Body of pancreas (tissue), 4 donors: Measurements from ENCODE around the gene HES6. TPM values are rescaled to one million over a fixed set of nuclear protein-coding genes. Genes with fewer than 3 reads are reported as not detected.
A peak's percentile ranks its signal among the peaks of the same experiment; 100 is the strongest.

ENCODE experiments used
- ATAC-seq: fragments of 150-250 bp; one replicate; pipeline ENCODE4 v1.9.1; 2016
- DNase-seq, 4 donors: peaks; one replicate each; pipeline ENCODE4 v3.0.0-alpha.2; 2019
- H3K27ac ChIP-seq, 4 donors: fragments of 200-600 bp; sonication (generic); 1 replicate in 3 of 4; 2 replicates in 1 of 4; pipeline versions ENCODE4 v1.5.1 to v1.6.1; 2016 to 2019; ENCODE audit warnings: mild to moderate bottlenecking in 1 of 4, mixed read lengths in 1 of 4, moderate library complexity in 1 of 4
- H3K27me3 ChIP-seq, 2 donors: fragments of 200-600 bp; sonication (generic); one replicate each; pipeline ENCODE4 v1.6.0; 2016; ENCODE audit warnings: mild to moderate bottlenecking in 1 of 2
- H3K36me3 ChIP-seq, 2 donors: fragments of 200-600 bp; sonication (generic); replicated peaks in 1 of 2; 2 replicates each; pipeline ENCODE4 v1.5.1; 2016; ENCODE audit warnings: low read depth in 2 of 2; ENCODE audit not compliant: insufficient read depth in 1 of 2
- H3K4me1 ChIP-seq: fragments of 200-600 bp; sonication (generic); one replicate; pipeline ENCODE4 v1.6.0; 2016
- H3K4me3 ChIP-seq, 2 donors: fragments of 200-600 bp; sonication (generic); 1 replicate in 1 of 2; 2 replicates in 1 of 2; pipeline ENCODE4 v1.5.1; 2016 to 2019
- H3K9me3 ChIP-seq, 3 donors: fragments of 200-600 bp; sonication (generic); 1 replicate in 2 of 3; 2 replicates in 1 of 3; pipeline ENCODE4 v1.5.1; 2016
- POLR2A ChIP-seq, 3 donors: fragments of 450-650 bp; IDR thresholded peaks; one replicate each; pipeline ENCODE4 v1.6.1; 2016; ENCODE audit warnings: antibody characterized with exemption in 3 of 3, mild to moderate bottlenecking in 2 of 3
- WGBS, 2 donors: methylation state at CpG; one replicate each; pipeline ENCODE4 v1.1.5; 2017; 5-methylcytosine and 5-hydroxymethylcytosine counted together
- intact Hi-C: fragments of 100-400 bp; cut with DNase I; formaldehyde crosslinking; loops from one replicate; pipeline ENCODE4 v1.15.1; 2023
- total RNA-seq, 2 donors: library from RNA; depleted of rRNA; stranded (reverse); fragments of >200 nt; gene quantifications; one replicate each; pipeline ENCODE4 v1.1.0, GENCODE V29; 2016
- TF ChIP-seq, protein P1 (sequence below), 7 experiments: fragments of 450-650 bp in 4 of 7; fragments of 200-600 bp in 3 of 7; sonication (generic) in 3 of 7; IDR thresholded peaks; one replicate each; pipeline ENCODE4 v1.5.1; 2016 to 2019; ENCODE audit warnings: antibody characterized with exemption in 7 of 7

Gene HES6
- total RNA-seq, 2 donors from 2014 or later: 15.5 to 29.3 TPM

DNA sequence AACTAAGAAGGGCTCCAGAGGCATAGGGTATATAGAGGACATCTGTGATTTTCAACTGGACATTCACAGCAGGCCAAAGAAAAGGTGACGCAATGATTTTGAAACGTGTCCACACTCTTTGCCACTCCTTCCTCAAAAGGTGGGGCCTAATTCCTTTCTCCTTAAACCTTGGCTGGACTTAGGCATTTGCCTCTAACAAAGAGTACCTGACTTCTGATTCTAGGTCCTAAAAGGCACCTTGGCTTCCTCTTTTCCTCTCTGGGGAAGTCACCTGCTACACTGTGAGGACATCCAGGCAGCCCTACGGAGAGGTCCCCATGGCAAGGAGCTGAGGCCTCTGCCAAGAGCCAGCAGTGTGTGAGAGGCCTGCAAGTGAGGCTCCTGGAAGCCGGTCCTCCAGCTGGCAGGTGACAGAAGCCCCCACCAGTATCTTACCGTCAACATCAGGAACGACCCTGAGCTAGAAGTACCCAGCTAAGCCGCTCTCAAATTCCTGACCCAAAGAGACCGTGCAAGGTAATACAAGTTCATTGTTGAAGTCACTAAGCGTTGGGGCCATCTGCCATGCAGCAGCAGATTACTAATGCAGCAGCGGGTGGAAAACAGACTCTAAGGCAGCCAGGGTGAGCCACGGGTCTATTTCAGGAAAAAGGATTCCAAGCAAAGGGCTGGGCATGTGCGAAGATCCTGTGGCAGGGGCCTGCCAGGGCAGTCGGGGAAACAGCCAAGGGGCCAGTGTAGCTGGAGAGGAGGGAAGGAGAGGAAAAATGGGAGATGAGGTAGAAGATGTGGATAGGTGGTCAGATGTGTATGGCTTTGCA lies 7.4 kb upstream of the HES6 start:
- no peak for DNase-seq
- Histone ChIP-seq H3K27me3 (no peaks in the 10 kb centered on the region), H3K36me3 (peaks cover 6 to 25% of the 10 kb centered on the region in 2 donors), H3K27ac (no peak overlapping the region), H3K4me1 (peaks cover 15% of the 10 kb centered on the region), H3K4me3 (no peak overlapping the region), H3K9me3 (no peaks in the 10 kb centered on the region)
- intact Hi-C loops: no loop called here
- TF ChIP-seq, protein P1, sequence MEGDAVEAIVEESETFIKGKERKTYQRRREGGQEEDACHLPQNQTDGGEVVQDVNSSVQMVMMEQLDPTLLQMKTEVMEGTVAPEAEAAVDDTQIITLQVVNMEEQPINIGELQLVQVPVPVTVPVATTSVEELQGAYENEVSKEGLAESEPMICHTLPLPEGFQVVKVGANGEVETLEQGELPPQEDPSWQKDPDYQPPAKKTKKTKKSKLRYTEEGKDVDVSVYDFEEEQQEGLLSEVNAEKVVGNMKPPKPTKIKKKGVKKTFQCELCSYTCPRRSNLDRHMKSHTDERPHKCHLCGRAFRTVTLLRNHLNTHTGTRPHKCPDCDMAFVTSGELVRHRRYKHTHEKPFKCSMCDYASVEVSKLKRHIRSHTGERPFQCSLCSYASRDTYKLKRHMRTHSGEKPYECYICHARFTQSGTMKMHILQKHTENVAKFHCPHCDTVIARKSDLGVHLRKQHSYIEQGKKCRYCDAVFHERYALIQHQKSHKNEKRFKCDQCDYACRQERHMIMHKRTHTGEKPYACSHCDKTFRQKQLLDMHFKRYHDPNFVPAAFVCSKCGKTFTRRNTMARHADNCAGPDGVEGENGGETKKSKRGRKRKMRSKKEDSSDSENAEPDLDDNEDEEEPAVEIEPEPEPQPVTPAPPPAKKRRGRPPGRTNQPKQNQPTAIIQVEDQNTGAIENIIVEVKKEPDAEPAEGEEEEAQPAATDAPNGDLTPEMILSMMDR (IDR thresholded peaks at IDR 0.05): no peak
- TF ChIP-seq POLR2A (IDR thresholded peaks at IDR 0.05): no peak
- no peak for ATAC-seq
- 86 to 87% methylated on average over 10 to 13 of the region's 13 CpGs for WGBS, 2 donors

DNA sequence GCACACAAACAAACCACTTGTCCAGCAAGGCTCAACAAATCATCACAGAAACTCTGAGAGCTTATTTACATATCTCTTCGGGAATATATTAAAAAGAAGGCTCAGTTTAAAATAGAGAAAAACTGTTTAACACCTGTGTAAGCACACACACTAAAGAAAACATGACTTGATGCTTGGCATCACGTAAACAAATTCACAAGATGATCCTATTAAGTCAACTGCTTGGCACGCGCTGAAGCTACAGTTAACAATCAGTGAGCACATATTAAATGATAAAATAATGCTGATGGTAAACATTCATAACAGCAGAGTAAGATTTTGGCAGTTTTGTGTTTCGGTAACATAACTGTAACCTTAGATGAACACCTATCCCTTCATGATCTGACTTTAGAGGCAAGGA lies 4.3 kb upstream of the HES6 start:
- H3K4me3 ChIP-seq: no peak overlapping the region
- no peak for ATAC-seq
- no peaks in the 10 kb centered on the region for H3K9me3 ChIP-seq
- intact Hi-C loops: no loop called here
- WGBS, 2 donors: 62 to 70% methylated on average over 5 of the region's 5 CpGs
- H3K4me1 ChIP-seq: peaks cover 38% of the 10 kb centered on the region
- peaks cover 6 to 7% of the 10 kb centered on the region in 2 donors for H3K36me3 ChIP-seq
- DNase-seq: no peak
- H3K27me3 ChIP-seq: no peaks in the 10 kb centered on the region
- no peak overlapping the region for H3K27ac ChIP-seq
- TF ChIP-seq, protein P1 (IDR thresholded peaks at IDR 0.05): no peak
- no peak for TF ChIP-seq POLR2A (IDR thresholded peaks at IDR 0.05)

DNA sequence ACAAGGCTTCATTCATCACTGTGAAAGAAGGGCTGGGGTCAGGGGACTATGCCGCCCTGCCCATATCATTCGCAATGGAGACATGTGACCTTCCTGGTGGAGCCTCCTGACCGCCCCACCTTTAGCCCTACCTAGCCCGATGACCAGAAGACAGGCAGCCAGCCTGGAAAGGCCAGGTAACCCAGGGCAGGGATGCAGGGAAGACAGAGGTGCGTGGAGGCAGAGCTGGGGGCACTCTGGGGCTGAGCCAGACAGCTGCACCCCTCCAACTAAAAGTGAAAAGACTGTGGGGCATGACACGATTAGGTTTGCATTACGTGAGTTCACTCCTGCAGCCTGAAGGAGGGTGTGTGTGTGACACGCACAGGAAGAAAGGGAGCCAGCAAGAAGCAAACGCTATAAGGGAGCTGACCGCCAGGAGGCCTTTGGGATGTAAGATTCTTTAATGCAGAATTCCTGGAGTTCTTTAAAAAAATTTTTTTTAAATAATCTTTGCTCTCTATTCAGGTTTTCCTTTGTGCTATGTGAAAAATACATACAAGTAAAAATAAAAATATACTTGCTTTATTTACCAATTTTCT lies 3.7 kb upstream of the HES6 start:
- H3K27me3 ChIP-seq: no peaks in the 10 kb centered on the region
- no peak for TF ChIP-seq POLR2A (IDR thresholded peaks at IDR 0.05)
- TF ChIP-seq, protein P1 (IDR thresholded peaks at IDR 0.05): no peak
- intact Hi-C loops: no loop called here
- ATAC-seq (no peak), DNase-seq (no peak)
- H3K36me3 ChIP-seq: peaks cover 5 to 6% of the 10 kb centered on the region in 2 donors
- 77 to 85% methylated on average over 9 to 10 of the region's 10 CpGs for WGBS, 2 donors
- peak overlapping the region in 3 of 4 donors; percentile 53 to 84 (median 71) for H3K27ac ChIP-seq
- H3K4me1 ChIP-seq: peaks cover 43% of the 10 kb centered on the region
- H3K4me3 ChIP-seq: no peak overlapping the region
- no peaks in the 10 kb centered on the region for H3K9me3 ChIP-seq

- WGBS, 2 donors: 34 to 35% methylated on average over 6 to 7 of the region's 7 CpGs
- intact Hi-C loops: no loop called here
- no peak overlapping the region for H3K4me3 ChIP-seq
- TF ChIP-seq, protein P1 (IDR thresholded peaks at IDR 0.05): no peak
- TF ChIP-seq POLR2A (IDR thresholded peaks at IDR 0.05): peak in 1 of 3 donors; percentile 30
- H3K4me1 ChIP-seq: peaks cover 50% of the 10 kb centered on the region
- H3K27ac ChIP-seq: peak overlapping the region; percentile 53 to 84 (median 68)
- H3K36me3 ChIP-seq: peaks cover 5 to 6% of the 10 kb centered on the region in 2 donors
- no peaks in the 10 kb centered on the region for H3K27me3 ChIP-seq
- H3K9me3 ChIP-seq: no peaks in the 10 kb centered on the region
- DNase-seq: peak; percentile 82 to 85 (median 84)
- peak; percentile 41 for ATAC-seq
Observed at GRCh38 chr2:238242731-238243495, 3.1 kb upstream of the HES6 start.
